ENCODE measurements around the gene PIK3C2G. TPM values are rescaled to one million over a fixed set of nuclear protein-coding genes. Genes with fewer than 3 reads are reported as not detected.

The PIK3C2G gene
- total RNA-seq, 1 donor from 2014 or later: 0.69 TPM

DNA sequence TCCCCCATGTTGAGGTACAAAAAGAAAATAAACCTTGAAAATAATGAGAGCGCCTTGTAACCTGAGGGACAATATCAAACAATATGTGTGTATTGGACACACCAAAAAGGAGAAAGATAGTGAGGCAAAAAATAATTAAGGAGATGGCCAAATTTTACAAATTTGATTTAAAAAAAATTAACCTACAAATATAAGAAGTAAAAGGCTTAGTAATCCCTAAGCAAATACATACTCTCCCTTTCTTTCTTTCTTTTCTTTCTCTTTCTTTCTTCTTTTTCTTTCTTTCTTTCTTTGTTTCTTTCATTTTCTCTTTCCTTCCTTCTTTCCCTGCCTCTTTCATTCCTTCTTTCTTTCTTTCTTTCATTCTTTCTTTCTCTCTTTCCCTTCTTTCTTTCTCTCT, 133.4 kb downstream of the PIK3C2G start:
- no peak overlapping the region for H3K4me3 ChIP-seq
- H3K27me3 ChIP-seq: no peaks in the 10 kb centered on the region
- no peaks in the 10 kb centered on the region for H3K9me3 ChIP-seq
- ATAC-seq (no peak), DNase-seq (no peak)
- TF ChIP-seq CTCF (IDR thresholded peaks at IDR 0.05): no peak
- H3K36me3 ChIP-seq: no peaks in the 10 kb centered on the region
- no peak overlapping the region for H3K27ac ChIP-seq
- intact Hi-C loops (cut with DNase I): no loop called here
- H3K4me1 ChIP-seq: no peaks in the 10 kb centered on the region

DNA sequence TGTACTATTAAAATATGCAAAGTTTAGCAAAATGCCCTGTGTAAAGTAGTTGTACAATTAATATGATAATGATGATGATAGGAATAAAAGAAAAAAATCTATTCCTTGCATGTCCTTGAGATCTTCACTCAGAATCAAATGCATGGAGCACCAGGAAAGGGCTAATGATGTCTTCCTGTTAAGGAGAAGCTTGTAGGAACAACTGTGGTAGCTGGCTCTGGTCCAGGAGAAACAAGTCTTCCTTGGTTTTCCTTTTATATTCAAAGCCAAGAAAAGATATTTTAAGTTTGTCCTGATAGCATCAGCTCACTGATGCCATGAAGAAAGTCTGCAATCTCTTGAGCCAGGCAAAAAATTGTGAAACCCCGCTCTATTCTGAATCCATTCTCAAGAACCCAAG, 138.9 kb downstream of the PIK3C2G start:
- no peak for TF ChIP-seq CTCF (IDR thresholded peaks at IDR 0.05)
- intact Hi-C loops (cut with DNase I): no loop called here
- H3K9me3 ChIP-seq: no peaks in the 10 kb centered on the region
- H3K27ac ChIP-seq: no peak overlapping the region
- DNase-seq (no peak), ATAC-seq (no peak)
- H3K4me3 ChIP-seq: no peak overlapping the region
- no peaks in the 10 kb centered on the region for H3K36me3 ChIP-seq
- no peaks in the 10 kb centered on the region for H3K4me1 ChIP-seq
- H3K27me3 ChIP-seq: no peaks in the 10 kb centered on the region

DNA sequence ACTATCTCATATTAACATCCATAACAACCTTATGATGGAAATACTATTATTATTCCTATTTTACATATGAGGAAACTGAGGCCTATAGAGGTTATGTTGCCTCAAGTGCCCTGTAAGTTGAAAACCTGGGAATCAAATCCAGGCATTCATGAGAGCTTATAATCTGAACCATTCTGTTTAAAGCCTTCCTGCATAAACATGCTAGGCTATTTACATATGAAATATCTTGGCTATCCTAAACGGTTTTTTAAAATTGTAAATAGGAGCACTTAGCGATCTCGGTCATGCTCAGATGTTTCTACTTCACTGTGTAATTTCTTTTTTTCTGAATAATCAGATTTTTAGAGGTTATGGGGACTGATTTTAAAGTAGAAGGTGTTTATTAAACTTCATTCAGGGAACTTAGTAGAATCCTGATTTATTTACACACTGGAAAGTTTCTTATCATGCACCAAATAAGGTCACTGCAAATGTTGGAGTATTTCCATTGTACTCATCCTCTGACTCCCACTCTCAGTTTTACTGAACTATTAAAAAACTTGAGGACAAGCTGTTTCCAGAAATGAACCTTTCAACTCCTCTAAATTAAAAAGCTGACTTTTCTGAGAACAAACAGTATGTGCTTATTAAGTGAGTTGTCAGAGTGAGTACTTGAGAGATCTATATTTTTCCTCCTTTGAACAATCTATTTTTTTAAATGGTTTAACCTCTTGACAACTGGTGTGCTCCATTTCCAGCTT, 141.7 kb downstream of the PIK3C2G start:
- intact Hi-C loops (cut with DNase I): no loop called here
- ATAC-seq: no peak
- no peaks in the 10 kb centered on the region for H3K9me3 ChIP-seq
- no peak for TF ChIP-seq CTCF (IDR thresholded peaks at IDR 0.05)
- DNase-seq: no peak
- no peaks in the 10 kb centered on the region for H3K27me3 ChIP-seq
- H3K27ac ChIP-seq: no peak overlapping the region
- no peaks in the 10 kb centered on the region for H3K4me1 ChIP-seq
- no peaks in the 10 kb centered on the region for H3K36me3 ChIP-seq
- H3K4me3 ChIP-seq: no peak overlapping the region

DNA sequence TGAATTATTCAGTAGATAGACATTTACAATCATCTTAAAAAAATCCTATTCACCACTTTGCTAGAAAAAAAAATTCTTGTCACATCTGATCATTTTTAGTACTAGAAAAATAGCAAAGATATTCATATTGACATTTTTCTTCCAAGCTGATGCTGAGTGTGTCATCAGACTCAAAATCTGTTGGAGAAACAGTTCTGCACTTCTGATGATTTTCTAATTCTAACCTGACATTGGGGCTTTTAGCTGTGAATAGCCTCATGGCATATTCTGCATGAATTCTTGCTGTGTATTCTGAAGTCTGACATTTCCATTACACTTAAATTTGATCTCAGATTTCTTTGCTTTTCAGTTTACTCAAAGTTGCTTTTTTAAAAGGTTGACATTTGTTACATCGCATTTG, 150.1 kb downstream of the PIK3C2G start:
- intact Hi-C loops (cut with DNase I): no loop called here

DNA sequence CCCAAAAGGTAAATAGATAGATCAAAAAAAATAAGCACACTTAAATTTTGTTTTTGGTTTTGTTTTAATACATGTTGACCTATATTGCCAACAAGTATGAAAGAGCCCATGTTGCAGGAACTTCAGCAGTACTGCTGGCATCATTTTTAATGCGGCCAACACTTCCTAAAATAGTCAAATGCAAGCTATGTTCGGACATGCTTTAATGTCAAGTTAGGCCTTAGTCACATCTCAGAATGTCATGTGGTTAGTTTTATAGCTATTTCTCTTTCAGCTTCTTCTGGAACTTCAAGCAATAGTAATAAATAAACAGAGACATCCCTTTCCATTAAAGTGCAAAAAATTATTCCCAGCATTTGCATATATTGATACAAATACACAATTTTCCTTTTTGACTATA, 153.4 kb downstream of the PIK3C2G start:
- intact Hi-C loops (cut with DNase I): no loop called here

More for the DNA sequence above, 150.1 kb downstream of the PIK3C2G start:
- Histone ChIP-seq H3K27ac (no peak overlapping the region), H3K9me3 (no peaks in the 10 kb centered on the region), H3K4me3 (no peak overlapping the region), H3K4me1 (no peaks in the 10 kb centered on the region), H3K36me3 (no peaks in the 10 kb centered on the region), H3K27me3 (no peaks in the 10 kb centered on the region)
- no peak for TF ChIP-seq CTCF (IDR thresholded peaks at IDR 0.05)
- ATAC-seq (no peak), DNase-seq (no peak)

More for the DNA sequence above, 153.4 kb downstream of the PIK3C2G start:
- Histone ChIP-seq H3K27ac (no peak overlapping the region), H3K4me1 (no peaks in the 10 kb centered on the region), H3K4me3 (no peak overlapping the region), H3K27me3 (no peaks in the 10 kb centered on the region), H3K9me3 (no peaks in the 10 kb centered on the region), H3K36me3 (no peaks in the 10 kb centered on the region)
- DNase-seq: no peak
- TF ChIP-seq CTCF (IDR thresholded peaks at IDR 0.05): no peak
- ATAC-seq: no peak

Data from upper lobe of right lung (tissue), 1 donor.